Measurements from ENCODE around the gene ABHD3. TPM values are rescaled to one million over a fixed set of nuclear protein-coding genes. Genes with fewer than 3 reads are reported as not detected.
A peak's percentile ranks its signal among the peaks of the same experiment; 100 is the strongest.

Gene ABHD3, protein sequence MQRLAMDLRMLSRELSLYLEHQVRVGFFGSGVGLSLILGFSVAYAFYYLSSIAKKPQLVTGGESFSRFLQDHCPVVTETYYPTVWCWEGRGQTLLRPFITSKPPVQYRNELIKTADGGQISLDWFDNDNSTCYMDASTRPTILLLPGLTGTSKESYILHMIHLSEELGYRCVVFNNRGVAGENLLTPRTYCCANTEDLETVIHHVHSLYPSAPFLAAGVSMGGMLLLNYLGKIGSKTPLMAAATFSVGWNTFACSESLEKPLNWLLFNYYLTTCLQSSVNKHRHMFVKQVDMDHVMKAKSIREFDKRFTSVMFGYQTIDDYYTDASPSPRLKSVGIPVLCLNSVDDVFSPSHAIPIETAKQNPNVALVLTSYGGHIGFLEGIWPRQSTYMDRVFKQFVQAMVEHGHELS
- 57.1 TPM for total RNA-seq
- 10 to 100 TPM; 37.7 to 48.7 (median 44.7) TPM for polyA plus RNA-seq

GRCh38 chr18:21704603-21705364, at the start of gene ABHD3:
ABHD3 (minus strand) TSS chr18:21704774; CDS start chr18:21704665, 109 bp downstream.
- Histone ChIP-seq H3K4me3 (ENCODE audit: low read depth, low read length) (peak within 1 kb of the TSS; percentile 91), H3K27ac (ENCODE audit: insufficient read depth, low read length, poor library complexity, severe bottlenecking) (peak within 1 kb of the TSS; percentile 88), H3K9me3 (ENCODE audit: control insufficient read depth in 2 of 2, low read length in 2 of 2) (no peaks in the 10 kb centered on the region), H3K27me3 (ENCODE audit: control insufficient read depth, insufficient read depth, low read length) (no peaks in the 10 kb centered on the region), H3K4me1 (ENCODE audit: control insufficient read depth, insufficient read depth, low read length, poor library complexity, severe bottlenecking) (peaks cover 24% of the 10 kb centered on the region), H3K36me3 (ENCODE audit: control insufficient read depth, insufficient read depth, low read length) (peaks cover 12% of the 10 kb centered on the region)
- H3K36me3 Mint-ChIP-seq = peaks cover 7% of the 10 kb centered on the region
- peak within 1 kb of the TSS; percentile 98 to 99 (median 98) for H3K4me3 Mint-ChIP-seq
- ATAC-seq (ENCODE audit: low read depth in 2 of 2) (peak; percentile 95), DNase-seq (peak; percentile 90 to 96 (median 90))
- peak within 1 kb of the TSS; percentile 94 to 97 (median 97) for H3K27ac Mint-ChIP-seq
- peaks cover 13 to 47% (median 34%) of the 10 kb centered on the region in 4 donors for H3K4me1 Mint-ChIP-seq
- no peaks in the 10 kb centered on the region for H3K27me3 Mint-ChIP-seq
- no peaks in the 10 kb centered on the region for H3K9me3 Mint-ChIP-seq

- H3K27me3 ChIP-seq (ENCODE audit: control insufficient read depth, insufficient read depth, low read length) = no peaks in the 10 kb centered on the region
- H3K4me1 ChIP-seq (ENCODE audit: control insufficient read depth, insufficient read depth, low read length, poor library complexity, severe bottlenecking) = peaks cover 56% of the 10 kb centered on the region
- H3K4me3 Mint-ChIP-seq = peak overlapping the region; percentile 28 to 59 (median 48)
- H3K36me3 ChIP-seq (ENCODE audit: control insufficient read depth, insufficient read depth, low read length) = no peaks in the 10 kb centered on the region
- H3K9me3 ChIP-seq (ENCODE audit: control insufficient read depth in 2 of 2, low read length in 2 of 2) = no peaks in the 10 kb centered on the region
- no peaks in the 10 kb centered on the region for H3K9me3 Mint-ChIP-seq
- peaks cover 34 to 62% (median 52%) of the 10 kb centered on the region in 4 donors for H3K4me1 Mint-ChIP-seq
- DNase-seq (peak in 1 of 3 donors; percentile 25), ATAC-seq (ENCODE audit: low read depth in 2 of 2) (no peak)
- peak overlapping the region; percentile 52 for H3K27ac ChIP-seq (ENCODE audit: insufficient read depth, low read length, poor library complexity, severe bottlenecking)
- no peaks in the 10 kb centered on the region for H3K36me3 Mint-ChIP-seq
- no peaks in the 10 kb centered on the region for H3K27me3 Mint-ChIP-seq
- H3K27ac Mint-ChIP-seq = peak overlapping the region; percentile 52 to 79 (median 65)
- H3K4me3 ChIP-seq (ENCODE audit: low read depth, low read length) = peak overlapping the region; percentile 41
These were observed 43.5 kb upstream of the ABHD3 start for GRCh38 chr18:21747764-21748693.

- Mint-ChIP-seq H3K4me3 (peak overlapping the region in 3 of 4 donors; percentile 8 to 59 (median 25)), H3K4me1 (peaks cover 38 to 67% (median 51%) of the 10 kb centered on the region in 4 donors), H3K9me3 (no peaks in the 10 kb centered on the region), H3K27me3 (no peaks in the 10 kb centered on the region), H3K36me3 (no peaks in the 10 kb centered on the region), H3K27ac (peak overlapping the region; percentile 58 to 79 (median 65))
- peaks cover 61% of the 10 kb centered on the region for H3K4me1 ChIP-seq (ENCODE audit: control insufficient read depth, insufficient read depth, low read length, poor library complexity, severe bottlenecking)
- peak overlapping the region; percentile 41 for H3K4me3 ChIP-seq (ENCODE audit: low read depth, low read length)
- H3K27me3 ChIP-seq (ENCODE audit: control insufficient read depth, insufficient read depth, low read length) = no peaks in the 10 kb centered on the region
- H3K27ac ChIP-seq (ENCODE audit: insufficient read depth, low read length, poor library complexity, severe bottlenecking) = peak overlapping the region; percentile 52
- H3K36me3 ChIP-seq (ENCODE audit: control insufficient read depth, insufficient read depth, low read length) = no peaks in the 10 kb centered on the region
- H3K9me3 ChIP-seq (ENCODE audit: control insufficient read depth in 2 of 2, low read length in 2 of 2) = no peaks in the 10 kb centered on the region
- no peak for ATAC-seq (ENCODE audit: low read depth in 2 of 2)
- no peak for DNase-seq
These were observed 42.7 kb upstream of the ABHD3 start for GRCh38 chr18:21747268-21747667.

- Histone ChIP-seq H3K27me3 (ENCODE audit: control insufficient read depth, insufficient read depth, low read length) (no peaks in the 10 kb centered on the region), H3K4me1 (ENCODE audit: control insufficient read depth, insufficient read depth, low read length, poor library complexity, severe bottlenecking) (peaks cover 71% of the 10 kb centered on the region), H3K9me3 (ENCODE audit: control insufficient read depth in 2 of 2, low read length in 2 of 2) (no peaks in the 10 kb centered on the region), H3K27ac (ENCODE audit: insufficient read depth, low read length, poor library complexity, severe bottlenecking) (no peak overlapping the region), H3K36me3 (ENCODE audit: control insufficient read depth, insufficient read depth, low read length) (no peaks in the 10 kb centered on the region), H3K4me3 (ENCODE audit: low read depth, low read length) (peak overlapping the region; percentile 86)
- Mint-ChIP-seq H3K27ac (peak overlapping the region in 1 of 3 donors; percentile 33), H3K36me3 (no peaks in the 10 kb centered on the region), H3K27me3 (peaks cover 3% of the 10 kb centered on the region), H3K4me1 (peaks cover 32 to 64% (median 50%) of the 10 kb centered on the region in 4 donors), H3K9me3 (peaks cover 0 to 2% (median 0%) of the 10 kb centered on the region in 7 donors), H3K4me3 (peak overlapping the region in 2 of 4 donors; percentile 15 to 45)
- ATAC-seq (ENCODE audit: low read depth in 2 of 2) (no peak), DNase-seq (peak in 1 of 3 donors; percentile 20)
These were observed 40.7 kb upstream of the ABHD3 start for GRCh38 chr18:21745231-21745630.

DNA sequence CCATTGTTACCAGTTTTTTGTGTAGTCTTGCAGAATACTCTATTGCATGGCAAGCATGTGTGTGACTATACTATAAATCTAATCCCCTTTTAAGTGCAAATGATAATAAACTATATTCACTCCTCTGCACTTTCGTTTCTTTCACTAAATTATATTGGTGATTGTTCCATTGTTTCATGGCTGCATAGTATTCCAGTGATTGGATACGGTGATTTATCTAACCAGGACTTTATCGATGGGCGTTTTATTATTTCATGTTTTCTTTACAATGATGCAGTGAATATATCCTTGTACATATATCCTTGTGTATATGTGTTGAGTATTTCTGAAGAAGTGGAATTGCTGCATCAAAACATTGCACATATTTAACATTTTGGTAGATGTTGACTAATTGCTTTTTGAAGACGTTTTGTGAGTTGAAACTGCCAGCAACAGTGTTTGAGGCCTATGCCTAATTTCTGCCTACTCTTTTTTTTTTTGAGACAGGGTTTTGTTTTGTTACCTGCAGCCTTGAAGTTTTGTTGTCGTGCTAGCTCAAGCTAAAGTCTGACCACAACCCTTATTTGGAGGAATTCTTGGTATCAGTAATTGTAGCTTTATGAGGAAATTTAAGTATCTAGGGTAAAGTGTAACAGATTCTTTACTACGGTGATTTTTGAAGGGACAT, 38.7 kb upstream of the ABHD3 start:
- Histone ChIP-seq H3K9me3 (ENCODE audit: control insufficient read depth in 2 of 2, low read length in 2 of 2) (no peaks in the 10 kb centered on the region), H3K27me3 (ENCODE audit: control insufficient read depth, insufficient read depth, low read length) (no peaks in the 10 kb centered on the region), H3K4me3 (ENCODE audit: low read depth, low read length) (peak overlapping the region; percentile 86), H3K27ac (ENCODE audit: insufficient read depth, low read length, poor library complexity, severe bottlenecking) (peak overlapping the region; percentile 92), H3K4me1 (ENCODE audit: control insufficient read depth, insufficient read depth, low read length, poor library complexity, severe bottlenecking) (peaks cover 71% of the 10 kb centered on the region), H3K36me3 (ENCODE audit: control insufficient read depth, insufficient read depth, low read length) (no peaks in the 10 kb centered on the region)
- peaks cover 37 to 73% (median 52%) of the 10 kb centered on the region in 4 donors for H3K4me1 Mint-ChIP-seq
- no peaks in the 10 kb centered on the region for H3K36me3 Mint-ChIP-seq
- peak in 1 of 3 donors; percentile 88 for DNase-seq
- no peak for ATAC-seq (ENCODE audit: low read depth in 2 of 2)
- H3K4me3 Mint-ChIP-seq = peak overlapping the region; percentile 65 to 93 (median 86)
- H3K27ac Mint-ChIP-seq = peak overlapping the region; percentile 38 to 89 (median 85)
- H3K9me3 Mint-ChIP-seq = peaks cover 0 to 5% (median 0%) of the 10 kb centered on the region in 7 donors
- peaks cover 4% of the 10 kb centered on the region for H3K27me3 Mint-ChIP-seq

DNA sequence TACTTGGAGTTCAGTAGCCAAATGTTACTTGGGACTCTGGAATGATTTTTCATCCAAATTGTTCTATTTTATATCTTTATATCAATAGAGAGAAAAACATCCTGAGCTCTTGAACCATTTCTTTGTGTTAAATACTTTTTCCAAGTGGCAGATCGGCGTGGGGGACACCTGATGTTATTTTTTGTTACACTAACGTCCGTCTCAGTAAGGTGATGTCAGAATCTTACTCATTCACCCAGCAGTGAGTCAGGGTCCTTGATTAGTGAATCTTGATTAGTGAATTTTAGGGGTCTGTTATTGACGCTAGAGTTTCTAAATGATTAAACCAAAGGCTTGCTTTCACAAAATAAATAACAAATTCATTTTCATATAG, 37.7 kb upstream of the ABHD3 start:
- no peaks in the 10 kb centered on the region for H3K9me3 ChIP-seq (ENCODE audit: control insufficient read depth in 2 of 2, low read length in 2 of 2)
- H3K9me3 Mint-ChIP-seq = peaks cover 0 to 5% (median 0%) of the 10 kb centered on the region in 7 donors
- peaks cover 4% of the 10 kb centered on the region for H3K27me3 Mint-ChIP-seq
- peak overlapping the region; percentile 81 to 98 (median 90) for H3K4me3 Mint-ChIP-seq
- H3K4me1 Mint-ChIP-seq = peaks cover 34 to 66% (median 47%) of the 10 kb centered on the region in 4 donors
- peak overlapping the region; percentile 86 for H3K4me3 ChIP-seq (ENCODE audit: low read depth, low read length)
- peak overlapping the region; percentile 84 to 89 (median 85) for H3K27ac Mint-ChIP-seq
- no peaks in the 10 kb centered on the region for H3K36me3 Mint-ChIP-seq
- peak overlapping the region; percentile 92 for H3K27ac ChIP-seq (ENCODE audit: insufficient read depth, low read length, poor library complexity, severe bottlenecking)
- H3K4me1 ChIP-seq (ENCODE audit: control insufficient read depth, insufficient read depth, low read length, poor library complexity, severe bottlenecking) = peaks cover 61% of the 10 kb centered on the region
- ATAC-seq (ENCODE audit: low read depth in 2 of 2) (no peak), DNase-seq (peak in 1 of 3 donors; percentile 67)
- no peaks in the 10 kb centered on the region for H3K36me3 ChIP-seq (ENCODE audit: control insufficient read depth, insufficient read depth, low read length)
- no peaks in the 10 kb centered on the region for H3K27me3 ChIP-seq (ENCODE audit: control insufficient read depth, insufficient read depth, low read length)

Measured in CD4-positive, CD25-positive, alpha-beta regulatory T cell (primary cell).